Glutamatergic neuron (in vitro differentiated cells): Measurements from ENCODE around the gene SHB. TPM values are rescaled to one million over a fixed set of nuclear protein-coding genes. Genes with fewer than 3 reads are reported as not detected.

ENCODE experiments used
- DNase-seq: peaks from one replicate; pipeline ENCODE4 v3.0.0; 2022
- H3K27ac Mint-ChIP-seq: one replicate; pipeline ENCODE4 v1.8.0; 2020; ENCODE audit warnings: mild to moderate bottlenecking, mixed read lengths, inconsistent platforms; ENCODE audit not compliant: unreplicated experiment
- H3K27me3 Mint-ChIP-seq: one replicate; pipeline ENCODE4 v1.8.0; 2020; ENCODE audit warnings: mild to moderate bottlenecking, moderate library complexity, mixed read lengths, inconsistent platforms; ENCODE audit not compliant: unreplicated experiment
- H3K36me3 Mint-ChIP-seq: one replicate; pipeline ENCODE4 v1.8.0; 2020; ENCODE audit warnings: mild to moderate bottlenecking, mixed read lengths, inconsistent platforms; ENCODE audit not compliant: unreplicated experiment
- H3K4me1 Mint-ChIP-seq: one replicate; pipeline ENCODE4 v1.8.0; 2020; ENCODE audit warnings: mild to moderate bottlenecking, low read depth, mixed read lengths, inconsistent platforms; ENCODE audit not compliant: unreplicated experiment
- H3K4me3 Mint-ChIP-seq: one replicate; pipeline ENCODE4 v1.8.0; 2020; ENCODE audit warnings: mild to moderate bottlenecking, mixed read lengths, inconsistent platforms; ENCODE audit not compliant: unreplicated experiment
- H3K9me3 Mint-ChIP-seq: one replicate; pipeline ENCODE4 v1.8.0; 2020; ENCODE audit warnings: mild to moderate bottlenecking, moderate library complexity, mixed read lengths, inconsistent platforms; ENCODE audit not compliant: unreplicated experiment
- CTCF ChIP-seq: fragments of 200-600 bp; sonication (generic); IDR thresholded peaks from one replicate; pipeline ENCODE4 v1.5.0; 2021; ENCODE audit not compliant: partially characterized antibody, unreplicated experiment
- total RNA-seq: library from RNA; stranded (reverse); fragmentation: NEBNext Ultra II Directional; extraction: Animal tissue kit (Norgen Biotek cat#: 25700); gene quantifications from one replicate; pipeline ENCODE4 v1.2.1, GENCODE V29; 2021; ENCODE audit not compliant: unreplicated experiment

SHB gene
- total RNA-seq, 1 donor from 2014 or later = 31.7 TPM

GRCh38 chr9:37947471-37947870, 121.6 kb downstream of the SHB start:
- peaks cover 15% of the 10 kb centered on the region for H3K36me3 Mint-ChIP-seq
- no peak overlapping the region for H3K27ac Mint-ChIP-seq
- H3K27me3 Mint-ChIP-seq = peaks cover 12% of the 10 kb centered on the region
- no peak for DNase-seq
- peaks cover 25% of the 10 kb centered on the region for H3K4me1 Mint-ChIP-seq
- H3K4me3 Mint-ChIP-seq = no peak overlapping the region
- peaks cover 9% of the 10 kb centered on the region for H3K9me3 Mint-ChIP-seq
- TF ChIP-seq CTCF = no peak

- H3K27ac Mint-ChIP-seq = no peak overlapping the region
- peaks cover 13% of the 10 kb centered on the region for H3K27me3 Mint-ChIP-seq
- H3K36me3 Mint-ChIP-seq = peaks cover 10% of the 10 kb centered on the region
- H3K4me1 Mint-ChIP-seq = peaks cover 27% of the 10 kb centered on the region
- no peak overlapping the region for H3K4me3 Mint-ChIP-seq
- H3K9me3 Mint-ChIP-seq = peaks cover 9% of the 10 kb centered on the region
- no peak for DNase-seq
- no peak for TF ChIP-seq CTCF
Measured at GRCh38 chr9:37946971-37947370, 122.1 kb downstream of the SHB start.

GRCh38 chr9:37946041-37946440, 123.0 kb downstream of the SHB start:
- Mint-ChIP-seq H3K36me3 (peaks cover 5% of the 10 kb centered on the region), H3K4me3 (no peak overlapping the region), H3K9me3 (peaks cover 8% of the 10 kb centered on the region), H3K4me1 (peaks cover 20% of the 10 kb centered on the region), H3K27me3 (peaks cover 14% of the 10 kb centered on the region), H3K27ac (no peak overlapping the region)
- DNase-seq = no peak
- no peak for TF ChIP-seq CTCF

- peaks cover 6% of the 10 kb centered on the region for H3K9me3 Mint-ChIP-seq
- DNase-seq = no peak
- no peaks in the 10 kb centered on the region for H3K36me3 Mint-ChIP-seq
- H3K4me1 Mint-ChIP-seq = peaks cover 17% of the 10 kb centered on the region
- H3K27ac Mint-ChIP-seq = no peak overlapping the region
- no peak for TF ChIP-seq CTCF
- no peak overlapping the region for H3K4me3 Mint-ChIP-seq
- H3K27me3 Mint-ChIP-seq = peaks cover 12% of the 10 kb centered on the region
Measured at GRCh38 chr9:37944671-37945481, 124.2 kb downstream of the SHB start.

GRCh38 chr9:37944266-37944650, 124.8 kb downstream of the SHB start:
- H3K27ac Mint-ChIP-seq = no peak overlapping the region
- H3K4me1 Mint-ChIP-seq = peaks cover 17% of the 10 kb centered on the region
- no peak for DNase-seq
- no peaks in the 10 kb centered on the region for H3K36me3 Mint-ChIP-seq
- no peak overlapping the region for H3K4me3 Mint-ChIP-seq
- peaks cover 12% of the 10 kb centered on the region for H3K27me3 Mint-ChIP-seq
- peaks cover 6% of the 10 kb centered on the region for H3K9me3 Mint-ChIP-seq
- no peak for TF ChIP-seq CTCF
